Activated CD8-positive, alpha-beta memory T cell treated with anti-CD3 and anti-CD28 coated beads, Interleukin-2, amount 50 U/mL, for 1 hour (primary cell): ENCODE measurements around the gene PIK3CB.
"Not testable (repeated sequence)": the region's sequence is repeated elsewhere in the genome, so short reads cannot be mapped to it uniquely, and the experiment has no call there.

ENCODE experiments used
- DNase-seq: peaks from one replicate; pipeline ENCODE4 v3.0.0-alpha.2; 2020; ENCODE audit errors: extremely low read depth

Gene PIK3CB

DNA sequence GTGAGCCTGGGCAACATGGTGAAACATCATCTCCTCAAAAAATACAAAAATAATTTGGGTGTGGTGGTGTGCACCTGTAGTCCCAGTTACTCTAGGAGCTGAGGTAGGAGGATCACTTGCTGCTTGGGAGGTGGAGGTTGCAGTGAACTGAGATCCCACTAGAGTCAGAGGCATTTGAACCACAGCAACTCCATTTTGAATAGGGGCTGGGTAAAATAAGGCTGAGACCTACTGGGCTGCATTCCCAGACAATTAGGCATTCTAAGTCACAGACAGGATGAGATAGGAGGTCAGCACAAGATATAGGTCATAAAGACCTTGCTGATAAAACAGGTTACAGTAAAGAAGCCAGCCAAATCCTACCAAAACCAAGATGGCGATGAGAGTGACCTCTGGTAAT, 12.1 kb upstream of the PIK3CB start:
- DNase-seq: not testable (repeated sequence)

DNA sequence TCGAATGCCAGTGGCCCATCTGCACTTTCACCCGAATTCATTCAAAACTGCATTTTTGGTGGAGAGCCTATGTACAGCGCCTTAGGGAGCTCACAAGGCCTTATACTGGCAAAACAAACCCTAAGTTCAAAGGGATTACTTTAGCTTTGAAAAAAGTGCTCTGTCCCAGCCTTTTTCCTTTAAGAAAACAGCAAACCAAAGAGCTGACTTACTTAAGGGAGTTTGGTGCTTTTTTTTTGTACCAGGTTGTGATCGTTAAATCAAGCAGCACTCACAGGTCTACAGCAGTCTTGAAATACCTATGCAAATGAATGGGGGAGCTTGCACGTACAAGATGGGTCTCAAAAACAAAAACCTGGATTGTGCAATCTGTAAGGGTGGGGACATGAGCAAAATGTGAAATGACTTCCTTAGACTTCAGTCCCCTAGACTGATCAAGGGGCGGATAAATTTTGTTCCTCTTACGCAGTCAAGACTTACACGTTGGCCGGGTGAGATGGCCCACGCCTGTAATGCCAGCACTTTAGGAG, 11.6 kb upstream of the PIK3CB start:
- no peak for DNase-seq

DNA sequence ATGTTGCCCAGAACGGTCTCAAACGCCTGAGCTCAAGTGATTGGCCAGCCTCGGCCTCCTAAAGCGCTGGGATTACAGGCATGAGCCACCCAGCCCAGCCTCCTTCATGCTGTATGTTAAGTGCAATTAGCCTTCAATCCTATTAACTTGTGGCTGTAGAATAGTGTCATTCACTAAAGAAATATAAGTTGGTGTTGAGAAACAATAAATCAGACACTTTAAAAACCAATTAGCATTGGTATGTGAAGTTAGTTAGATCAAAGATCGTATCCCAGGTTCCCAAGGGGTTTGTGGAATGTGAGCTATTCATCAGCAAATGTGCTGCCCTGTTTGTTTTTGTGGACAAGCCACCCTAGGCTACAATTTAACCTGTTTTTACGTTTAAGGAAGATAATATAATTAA, 11.0 kb upstream of the PIK3CB start:
- DNase-seq: no peak

DNA sequence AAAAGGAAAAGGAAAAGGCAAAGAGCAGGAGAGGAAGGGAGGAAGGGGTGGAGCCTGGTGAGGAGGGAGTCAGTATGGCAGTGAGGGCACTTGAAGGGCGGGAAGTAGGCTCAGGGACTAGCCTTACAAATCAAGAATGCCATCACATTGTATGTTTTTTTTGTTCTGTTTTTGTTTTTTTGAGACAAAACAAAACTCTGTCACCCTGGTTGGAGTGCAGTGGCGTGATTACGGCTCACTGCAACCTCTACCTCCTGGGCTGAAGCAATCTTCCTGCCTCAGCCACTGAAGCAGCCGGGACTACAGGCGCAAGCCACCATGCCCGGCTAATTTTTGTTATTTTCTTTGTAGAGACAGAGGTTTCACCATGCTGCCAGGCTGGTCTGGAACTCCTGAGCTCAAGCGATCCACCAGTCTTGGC, 10.5 kb upstream of the PIK3CB start:
- DNase-seq: no peak

- no peak for DNase-seq
Observed at GRCh38 chr3:138842483-138843188, 7.9 kb upstream of the PIK3CB start.

DNA sequence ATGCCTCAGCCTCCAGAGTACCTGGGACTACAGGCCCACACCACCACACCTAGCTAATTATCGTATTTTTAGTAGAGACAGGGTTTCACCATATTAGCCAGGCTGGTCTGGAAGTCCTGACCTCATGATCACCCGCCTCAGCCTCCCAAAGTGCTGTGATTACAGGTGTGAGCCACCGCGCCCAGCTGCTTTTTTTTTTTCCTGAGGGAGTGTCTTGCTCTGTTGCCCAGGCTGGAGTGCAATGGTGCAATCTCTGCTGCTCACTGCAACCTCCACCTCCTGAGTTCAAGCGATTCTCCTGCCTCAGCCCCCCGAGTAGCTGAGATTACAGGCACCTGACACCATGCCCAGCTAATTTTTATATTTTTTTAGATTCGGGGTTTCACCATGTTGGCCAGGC, 3.7 kb upstream of the PIK3CB start:
- DNase-seq: not testable (repeated sequence)

GRCh38 chr3:138835846-138836245, 1.1 kb upstream of the PIK3CB start:
- DNase-seq: not testable (repeated sequence)

- no peak for DNase-seq
Observed at GRCh38 chr3:138835397-138835757, 649 bp upstream of the PIK3CB start.

DNA sequence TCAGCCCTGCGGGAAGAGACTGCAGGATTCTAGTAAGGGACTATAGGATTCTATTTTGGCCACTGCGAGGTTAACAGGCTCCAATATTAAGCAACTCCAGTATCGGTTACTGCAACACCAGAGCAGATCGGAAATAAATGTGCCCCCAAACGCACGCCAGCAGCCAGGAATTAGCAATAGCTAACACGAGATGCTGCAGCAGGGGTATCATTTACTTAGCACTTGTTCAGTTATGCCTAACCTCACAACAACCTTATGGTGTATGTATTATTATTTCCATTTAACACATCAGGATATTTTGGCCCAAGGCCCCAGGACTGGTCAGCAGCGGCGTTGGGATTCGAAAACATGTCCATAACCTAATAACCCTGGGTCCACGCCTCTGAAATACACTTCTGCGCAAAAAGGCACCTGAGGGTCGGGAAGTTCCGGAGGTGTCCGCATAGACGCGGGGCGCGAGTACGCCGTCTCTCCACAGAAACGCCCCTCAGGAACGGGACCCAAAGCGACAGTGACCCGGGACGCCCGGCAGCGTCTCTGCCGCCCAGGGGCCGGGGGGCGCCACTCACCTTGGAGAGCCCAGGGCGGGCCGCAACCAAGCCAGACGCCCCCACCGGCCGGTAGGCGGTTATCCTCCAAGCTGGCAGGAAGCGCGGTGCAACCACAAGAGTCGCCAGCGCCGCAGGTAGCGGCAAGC, 681 bp downstream of the PIK3CB start:
- no peak for DNase-seq

- not testable (repeated sequence) for DNase-seq
Observed at GRCh38 chr3:138832473-138833057, 2.2 kb downstream of the PIK3CB start.

- DNase-seq: no peak
Observed at GRCh38 chr3:138829886-138830510, 4.7 kb downstream of the PIK3CB start.

DNA sequence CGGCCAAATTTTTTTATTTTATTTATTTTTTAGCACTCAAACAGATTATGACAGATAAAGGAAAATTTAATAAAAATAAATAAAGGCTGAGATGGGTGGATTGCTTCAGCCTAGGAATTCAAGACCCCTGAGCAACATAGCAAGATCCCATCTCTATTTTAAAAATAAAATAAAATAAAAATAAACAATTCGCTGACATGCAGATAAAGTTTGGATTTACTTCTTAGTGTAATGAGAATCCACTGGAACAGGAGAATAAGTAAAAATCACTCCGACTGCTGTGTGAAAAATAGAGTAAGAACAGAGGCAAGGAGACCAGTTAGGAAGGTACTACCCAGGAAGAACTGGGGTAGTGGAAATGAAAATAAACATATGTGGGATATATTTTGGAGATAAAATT, 5.6 kb downstream of the PIK3CB start:
- DNase-seq: no peak

DNA sequence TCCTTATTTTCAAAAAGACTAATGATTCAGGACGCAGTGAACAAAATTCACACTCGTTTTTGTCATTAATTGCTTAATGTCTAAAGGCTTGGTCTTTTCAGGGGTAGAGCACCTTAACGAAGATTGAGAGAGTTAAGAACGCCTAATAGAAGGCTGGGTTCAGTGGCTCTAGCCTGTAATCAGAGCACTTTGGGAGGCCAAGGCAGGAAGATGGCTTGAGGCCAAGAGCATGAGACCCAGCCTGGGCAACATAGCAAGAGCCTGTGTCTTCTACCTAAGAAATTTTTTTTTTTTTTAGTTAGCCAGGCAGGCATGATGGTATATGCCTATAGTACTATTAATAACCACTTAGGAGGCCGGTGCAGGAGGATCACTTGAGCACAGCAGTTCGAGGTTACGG, 7.5 kb downstream of the PIK3CB start:
- no peak for DNase-seq

DNA sequence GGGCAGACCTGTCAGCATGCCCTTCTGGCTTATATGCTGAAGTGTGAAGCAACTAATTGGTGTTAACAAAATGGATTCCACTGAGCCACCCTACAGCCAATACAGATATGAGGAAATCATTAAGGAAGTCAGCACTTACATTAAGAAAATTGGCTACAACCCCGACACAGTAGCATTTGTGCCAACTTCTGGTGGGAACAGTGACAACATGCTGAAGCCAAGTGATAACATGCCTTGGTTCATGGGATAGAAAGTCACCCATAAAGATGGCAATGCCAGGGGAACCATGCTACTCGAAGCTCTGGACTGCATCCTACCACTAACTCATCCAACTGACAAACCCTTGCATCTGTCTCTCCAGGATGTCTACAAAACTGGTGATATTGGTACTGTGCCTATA, 9.4 kb downstream of the PIK3CB start:
- DNase-seq: no peak

- no peak for DNase-seq
Observed at GRCh38 chr3:138824114-138824506, 10.6 kb downstream of the PIK3CB start.

GRCh38 chr3:138820379-138820778, 14.3 kb downstream of the PIK3CB start:
- not testable (repeated sequence) for DNase-seq

GRCh38 chr3:138818185-138818860, 16.4 kb downstream of the PIK3CB start:
- no peak for DNase-seq

DNA sequence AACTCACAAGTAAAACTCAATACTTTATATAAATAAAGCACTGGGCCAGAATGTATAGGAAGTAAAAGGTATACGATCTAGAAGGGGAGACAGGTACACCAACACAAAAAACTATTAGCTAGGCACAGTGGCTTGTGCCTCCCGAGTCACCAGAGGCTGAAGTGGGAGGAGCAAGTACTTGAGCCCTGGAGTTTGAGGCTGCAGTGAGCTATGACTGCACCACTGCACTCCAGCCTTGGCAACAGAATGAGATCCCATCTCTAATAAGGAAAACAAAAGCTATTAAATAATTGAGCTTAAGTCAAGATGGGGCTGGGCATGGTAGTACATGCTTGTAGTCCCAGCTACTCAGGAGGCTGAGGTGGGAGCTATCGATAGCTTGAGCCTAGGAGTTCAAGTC, 17.0 kb downstream of the PIK3CB start:
- no peak for DNase-seq

GRCh38 chr3:138812806-138813205, 21.9 kb downstream of the PIK3CB start:
- no peak for DNase-seq

GRCh38 chr3:138809500-138810256, 25.1 kb downstream of the PIK3CB start:
- no peak for DNase-seq
